K562 (cell line): ENCODE results near the gene PRKCB. TPM values are rescaled to one million over a fixed set of nuclear protein-coding genes. Genes with fewer than 3 reads are reported as not detected.
A peak's percentile ranks its signal among the peaks of the same experiment; 100 is the strongest.

Experiments
- ARID1B ChIP-seq: fragments of 450-650 bp; IDR thresholded peaks from 2 replicates; pipeline ENCODE4 v1.6.1; 2016; ENCODE audit warnings: antibody characterized with exemption, mild to moderate bottlenecking, inconsistent platforms
- ARNT ChIP-seq, 2 experiments: fragments of 450-650 bp; IDR thresholded peaks; 2 replicates each; pipeline ENCODE4 v1.6.1; 2016; ENCODE audit warnings: mild to moderate bottlenecking in 1 of 2
- CHAMP1 ChIP-seq: fragments of 450-650 bp; IDR thresholded peaks from 2 replicates; pipeline ENCODE4 v1.6.1; 2016; ENCODE audit warnings: mild to moderate bottlenecking
- CREB1 ChIP-seq, 2 experiments: sonication (generic) in 1 of 2; formaldehyde crosslinking in 1 of 2; IDR thresholded peaks; 2 replicates each; pipeline versions ENCODE4 v1.6.1 to v1.8.0; 2012 to 2022; ENCODE audit warnings: inconsistent platforms in 1 of 2, mild to moderate bottlenecking in 1 of 2, missing genetic modification reagents in 1 of 2, moderate library complexity in 1 of 2
- CXXC5 ChIP-seq: fragments of 250-450 bp; sonication (Bioruptor Pico); IDR thresholded peaks from 2 replicates; pipeline ENCODE4 v1.8.0; 2022; ENCODE audit warnings: inconsistent platforms, mild to moderate bottlenecking, moderate library complexity
- MAFG ChIP-seq: fragments of 450-650 bp; conservative IDR thresholded peaks from 2 replicates; pipeline ENCODE4 v1.6.1; 2016; ENCODE audit warnings: missing genetic modification characterization, missing compliant biosample characterization
- MEF2A ChIP-seq: IDR thresholded peaks from 2 replicates; pipeline ENCODE4 v1.6.1; 2011; ENCODE audit warnings: low read depth, mild to moderate bottlenecking, low read length, moderate library complexity; ENCODE audit not compliant: control insufficient read depth
- NFATC3 ChIP-seq: fragments of 450-650 bp; IDR thresholded peaks from 2 replicates; pipeline ENCODE4 v1.6.1; 2017; ENCODE audit warnings: mild to moderate bottlenecking
- NR2C1 ChIP-seq, 2 experiments: fragments of 450-650 bp; IDR thresholded peaks; 2 replicates each; pipeline ENCODE4 v1.6.1; 2017; ENCODE audit warnings: mild to moderate bottlenecking in 2 of 2, antibody characterized with exemption in 1 of 2, inconsistent platforms in 1 of 2, missing compliant biosample characterization in 1 of 2, missing genetic modification characterization in 1 of 2
- NR2F6 ChIP-seq: fragments of 450-650 bp; formaldehyde crosslinking; IDR thresholded peaks from 2 replicates; pipeline ENCODE4 v1.4.0; 2020; ENCODE audit warnings: mild to moderate bottlenecking
- PML ChIP-seq: IDR thresholded peaks from 2 replicates; pipeline ENCODE4 v1.6.1; 2012; ENCODE audit warnings: low read length, inconsistent platforms
- SFPQ ChIP-seq: fragments of 200-400 bp; formaldehyde crosslinking; IDR thresholded peaks from 2 replicates; pipeline ENCODE4 v1.6.1; 2017; ENCODE audit warnings: mild to moderate bottlenecking, low read depth, low read length, moderate library complexity
- SRF ChIP-seq, 2 experiments: fragments of 250-450, 450-650 bp in 1 of 2; sonication (Bioruptor Pico) in 1 of 2; sonication (generic) in 1 of 2; formaldehyde crosslinking; IDR thresholded peaks; 2 replicates each; pipeline versions ENCODE4 v1.5.0 to v1.5.1; 2020 to 2022; ENCODE audit warnings: mild to moderate bottlenecking in 1 of 2, missing genetic modification reagents in 1 of 2
- ZNF436 ChIP-seq: fragments of 250-450, 450-650 bp; sonication (Bioruptor Pico); formaldehyde crosslinking; IDR thresholded peaks from 2 replicates; pipeline ENCODE4 v1.7.0; 2020; ENCODE audit warnings: mild to moderate bottlenecking
- polyA plus RNA-seq, 8 experiments: library from polyadenylated mRNA; depleted of rRNA in 4 of 8; stranded (reverse) in 5 of 8; unstranded in 3 of 8; fragments of >200 nt; fragmentation: Nextera tagmentation in 2 of 8; fragmentation: Illumina TruSeq in 1 of 8; extraction: Ambion mirVana in 2 of 8; extraction: Trizol in 1 of 8; gene quantifications; 2 replicates each; pipeline versions ENCODE4 v1.2.1 to v1.2.3, GENCODE V29; 2011 to 2014; ENCODE audit warnings: inconsistent platforms in 1 of 8, missing spikeins in 1 of 8
- total RNA-seq, 7 experiments: library from RNA; depleted of rRNA in 6 of 7; stranded (reverse); fragments of >200 nt in 6 of 7; fragmentation: Illumina TruSeq in 2 of 7; extraction: Trizol in 2 of 7; gene quantifications; 2 replicates each; pipeline versions ENCODE4 v1.2.1 to v1.2.3, GENCODE V29; 2011 to 2021; ENCODE audit warnings: low replicate concordance in 1 of 7
- TF ChIP-seq, protein P1 (sequence below): IDR thresholded peaks from 2 replicates; pipeline ENCODE4 v1.6.1; 2016; ENCODE audit warnings: missing genetic modification characterization, missing compliant biosample characterization
- TF ChIP-seq, protein P2 (sequence below): sonication (generic); IDR thresholded peaks from 2 replicates; pipeline ENCODE4 v1.6.1; 2016
- TF ChIP-seq, protein P3 (sequence below), 2 experiments: fragments of 200-800 bp in 1 of 2; sonication (Bioruptor generic) in 1 of 2; sonication (generic) in 1 of 2; formaldehyde crosslinking in 1 of 2; IDR thresholded peaks in 1 of 2; conservative IDR thresholded peaks in 1 of 2; 2 replicates each; pipeline versions ENCODE4 v1.5.0 to v1.6.1; 2016 to 2020; ENCODE audit warnings: missing compliant biosample characterization in 1 of 2, missing genetic modification characterization in 1 of 2, missing genetic modification reagents in 1 of 2

Gene PRKCB
- total and polyA plus RNA-seq, 9 of the 15 experiments (the other 6 are each of a cell fraction or from before 2014, with no cell fraction given): 49.9 to 276 (median 148) TPM

DNA sequence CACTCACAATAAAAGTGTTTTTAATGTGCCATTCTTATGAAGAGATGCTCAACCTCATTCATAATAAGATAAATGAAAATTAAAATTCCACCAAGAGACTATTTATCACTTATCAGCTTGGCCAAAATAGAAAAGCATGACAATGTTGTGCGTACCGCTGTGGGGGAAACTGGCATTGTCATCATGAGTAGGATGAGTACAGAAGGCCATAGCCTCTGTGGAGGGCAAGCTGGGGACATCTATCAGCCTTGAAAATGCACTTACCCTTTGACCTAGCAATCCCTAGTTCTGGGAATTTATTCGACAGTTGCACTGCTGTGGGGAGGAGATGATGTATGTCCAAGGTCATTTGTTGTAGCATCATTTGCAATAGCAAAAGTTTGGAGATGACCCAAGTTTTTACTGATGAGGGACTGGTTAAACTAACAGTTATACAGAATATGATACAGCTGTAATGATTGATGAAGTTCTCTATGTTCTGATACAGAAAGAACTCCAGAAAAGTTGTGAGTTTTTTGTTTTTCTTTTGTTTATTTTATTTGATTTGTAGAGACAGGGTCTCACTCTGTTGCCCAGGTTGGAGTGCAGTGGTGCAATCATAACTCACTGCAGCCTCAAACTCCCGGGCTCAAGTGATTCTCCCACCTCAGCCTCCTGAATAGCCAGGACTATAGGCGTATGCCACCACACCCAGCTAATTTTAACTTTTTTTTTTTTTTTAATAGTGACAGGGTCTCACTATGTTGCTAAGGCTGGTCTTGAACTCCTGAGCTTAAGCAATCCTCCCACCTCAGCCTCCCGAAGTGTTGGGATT, 13.7 kb upstream of the PRKCB start (continued):
- TF ChIP-seq, protein P1, sequence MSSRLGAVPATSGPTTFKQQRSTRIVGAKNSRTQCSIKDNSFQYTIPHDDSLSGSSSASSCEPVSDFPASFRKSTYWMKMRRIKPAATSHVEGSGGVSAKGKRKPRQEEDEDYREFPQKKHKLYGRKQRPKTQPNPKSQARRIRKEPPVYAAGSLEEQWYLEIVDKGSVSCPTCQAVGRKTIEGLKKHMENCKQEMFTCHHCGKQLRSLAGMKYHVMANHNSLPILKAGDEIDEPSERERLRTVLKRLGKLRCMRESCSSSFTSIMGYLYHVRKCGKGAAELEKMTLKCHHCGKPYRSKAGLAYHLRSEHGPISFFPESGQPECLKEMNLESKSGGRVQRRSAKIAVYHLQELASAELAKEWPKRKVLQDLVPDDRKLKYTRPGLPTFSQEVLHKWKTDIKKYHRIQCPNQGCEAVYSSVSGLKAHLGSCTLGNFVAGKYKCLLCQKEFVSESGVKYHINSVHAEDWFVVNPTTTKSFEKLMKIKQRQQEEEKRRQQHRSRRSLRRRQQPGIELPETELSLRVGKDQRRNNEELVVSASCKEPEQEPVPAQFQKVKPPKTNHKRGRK: no peak
- no peak for TF ChIP-seq MEF2A
- TF ChIP-seq ZNF436: no peak
- TF ChIP-seq PML: peak; percentile 50; the same call in 1 of the 2 replicates
- peak; percentile 67 for TF ChIP-seq CXXC5 (CRISPR knock-in tag)
- TF ChIP-seq MAFG (tag): peak; percentile 91
- TF ChIP-seq ARID1B: peak; percentile 98
- TF ChIP-seq ARNT (IDR thresholded peaks at IDR 0.05): peak; percentile 89 to 96
- TF ChIP-seq SRF (CRISPR knock-in tag; IDR thresholded peaks at IDR 0.05): 0 out of 4 replicates have a peak, but pooled peaks of 1 of the 2 experiments have one; percentile 25
- peak; percentile 74; the same call in 1 of the 2 replicates for TF ChIP-seq CHAMP1
- peak; percentile 56; the same call in 1 of the 2 replicates for TF ChIP-seq NR2F6 (CRISPR knock-in tag)
- TF ChIP-seq NR2C1 (IDR thresholded peaks at IDR 0.05): peak; percentile 96
- peak; percentile 97 for TF ChIP-seq NR2C1 (tag; IDR thresholded peaks at IDR 0.05)
- TF ChIP-seq, protein P2, sequence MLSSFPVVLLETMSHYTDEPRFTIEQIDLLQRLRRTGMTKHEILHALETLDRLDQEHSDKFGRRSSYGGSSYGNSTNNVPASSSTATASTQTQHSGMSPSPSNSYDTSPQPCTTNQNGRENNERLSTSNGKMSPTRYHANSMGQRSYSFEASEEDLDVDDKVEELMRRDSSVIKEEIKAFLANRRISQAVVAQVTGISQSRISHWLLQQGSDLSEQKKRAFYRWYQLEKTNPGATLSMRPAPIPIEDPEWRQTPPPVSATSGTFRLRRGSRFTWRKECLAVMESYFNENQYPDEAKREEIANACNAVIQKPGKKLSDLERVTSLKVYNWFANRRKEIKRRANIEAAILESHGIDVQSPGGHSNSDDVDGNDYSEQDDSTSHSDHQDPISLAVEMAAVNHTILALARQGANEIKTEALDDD: peak; percentile 79
- TF ChIP-seq, protein P3, sequence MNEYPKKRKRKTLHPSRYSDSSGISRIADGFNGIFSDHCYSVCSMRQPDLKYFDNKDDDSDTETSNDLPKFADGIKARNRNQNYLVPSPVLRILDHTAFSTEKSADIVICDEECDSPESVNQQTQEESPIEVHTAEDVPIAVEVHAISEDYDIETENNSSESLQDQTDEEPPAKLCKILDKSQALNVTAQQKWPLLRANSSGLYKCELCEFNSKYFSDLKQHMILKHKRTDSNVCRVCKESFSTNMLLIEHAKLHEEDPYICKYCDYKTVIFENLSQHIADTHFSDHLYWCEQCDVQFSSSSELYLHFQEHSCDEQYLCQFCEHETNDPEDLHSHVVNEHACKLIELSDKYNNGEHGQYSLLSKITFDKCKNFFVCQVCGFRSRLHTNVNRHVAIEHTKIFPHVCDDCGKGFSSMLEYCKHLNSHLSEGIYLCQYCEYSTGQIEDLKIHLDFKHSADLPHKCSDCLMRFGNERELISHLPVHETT (CRISPR knock-in tag; conservative IDR thresholded peaks at IDR 0.05 in 1 of 2, IDR thresholded peaks at IDR 0.05 in 1 of 2): peak in 1 of 2 experiments; percentile 82; a peak in 2 of 4 replicates
- peak; percentile 75 for TF ChIP-seq NFATC3
- TF ChIP-seq CREB1 (IDR thresholded peaks at IDR 0.05): peak; percentile 29; the same call in 1 of the 2 replicates
- TF ChIP-seq CREB1 (CRISPR knock-in tag; IDR thresholded peaks at IDR 0.05): no peak
- TF ChIP-seq SFPQ: no peak
